Stimulated activated CD4-positive, alpha-beta T cell treated with anti-CD3 and anti-CD28 coated beads, Interleukin-15, amount 100 ng/mL, for 1 hour (primary cell): ENCODE measurements around the gene GCLC.
"Not testable (repeated sequence)": the region's sequence is repeated elsewhere in the genome, so short reads cannot be mapped to it uniquely, and the experiment has no call there.

ENCODE experiments used
- DNase-seq, 2 donors: peaks; one replicate each; pipeline ENCODE4 v3.0.0-alpha.2; 2020; ENCODE audit warnings: low read depth in 1 of 2, low spot score in 1 of 2

GCLC gene

GRCh38 chr6:53564401-53565065, 19.6 kb upstream of the GCLC start:
- DNase-seq, result no peak

- no peak for DNase-seq
These were observed 12.2 kb upstream of the GCLC start for GRCh38 chr6:53556986-53557715.

GRCh38 chr6:53553600-53553999, 8.7 kb upstream of the GCLC start:
- not testable (repeated sequence) for DNase-seq

- not testable (repeated sequence) for DNase-seq
These were observed 6.8 kb upstream of the GCLC start for GRCh38 chr6:53551681-53552080.

- DNase-seq, result peak; percentile 88 to 89
These were observed 3.1 kb upstream of the GCLC start for GRCh38 chr6:53547811-53548496.

- no peak for DNase-seq
These were observed 2.4 kb upstream of the GCLC start for GRCh38 chr6:53547166-53547810.

GRCh38 chr6:53546281-53546680, 1.4 kb upstream of the GCLC start:
- DNase-seq, result no peak

- DNase-seq, result no peak
These were observed 758 bp downstream of the GCLC start for GRCh38 chr6:53544217-53544469.

- no peak for DNase-seq
These were observed 1.3 kb downstream of the GCLC start for GRCh38 chr6:53543359-53544216.

GRCh38 chr6:53541900-53542299, 3.0 kb downstream of the GCLC start:
- no peak for DNase-seq

- DNase-seq, result no peak
These were observed 4.7 kb downstream of the GCLC start for GRCh38 chr6:53540129-53540692.

GRCh38 chr6:53539561-53539960, 5.3 kb downstream of the GCLC start:
- no peak for DNase-seq

GRCh38 chr6:53536561-53536960, 8.3 kb downstream of the GCLC start:
- DNase-seq, result no peak

GRCh38 chr6:53532942-53533341, 12.0 kb downstream of the GCLC start:
- no peak for DNase-seq

GRCh38 chr6:53532061-53532797, 12.7 kb downstream of the GCLC start:
- DNase-seq, result no peak

GRCh38 chr6:53530780-53531386, 14.0 kb downstream of the GCLC start:
- no peak for DNase-seq

- DNase-seq, result no peak
These were observed 14.6 kb downstream of the GCLC start for GRCh38 chr6:53530346-53530745.

GRCh38 chr6:53529324-53530036, 15.4 kb downstream of the GCLC start:
- DNase-seq, result no peak

- no peak for DNase-seq
These were observed 16.8 kb downstream of the GCLC start for GRCh38 chr6:53528107-53528506.
